SK-N-SH (cell line): ENCODE data around the gene APP. TPM values are rescaled to one million over a fixed set of nuclear protein-coding genes. Genes with fewer than 3 reads are reported as not detected.

Source experiments
- CTCF ChIA-PET: fragments of 300-600, 350-600 bp; formaldehyde crosslinking; extraction: SDS; loops from one replicate; lab custom pipeline; 2021; lab: Yijun Ruan, JAX
- POLR2A ChIA-PET: fragments of 350-600 bp; sonication (Branson Sonifier 250); formaldehyde crosslinking; extraction: SDS; loops from one replicate; lab custom pipeline; 2020; ENCODE audit warnings: antibody characterized with exemption, inconsistent platforms; lab: Yijun Ruan, JAX
- DNase-seq: peaks from one replicate; pipeline ENCODE4 v3.0.0; 2012
- H2AFZ ChIP-seq: fragments of 200-600 bp; sonication (generic); 2 replicates; pipeline ENCODE4 v1.8.1; 2016; ENCODE audit warnings: antibody characterized with exemption, mild to moderate bottlenecking, low read depth
- H3F3A ChIP-seq: fragments of 200-600 bp; sonication (generic); replicated peaks from 2 replicates; pipeline ENCODE3; 2016; ENCODE audit warnings: antibody characterized with exemption, mild to moderate bottlenecking; ENCODE audit not compliant: insufficient read depth
- H3K27ac ChIP-seq, 2 experiments: fragments of 200-500 bp in 1 of 2; fragments of 200-600 bp in 1 of 2; sonication (Bioruptor generic) in 1 of 2; sonication (generic), shearing (Covaris generic) in 1 of 2; 2 replicates each; pipeline versions ENCODE4 v1.5.1 to v1.6.1; 2014 to 2016; ENCODE audit warnings: low read depth in 2 of 2, inconsistent platforms in 1 of 2, low read length in 1 of 2, mild to moderate bottlenecking in 1 of 2, mixed read lengths in 1 of 2
- H3K27me3 ChIP-seq: fragments of 200-600 bp; sonication (generic), shearing (Covaris generic); 2 replicates; pipeline ENCODE4 v1.6.1; 2016; ENCODE audit warnings: mixed run types; ENCODE audit not compliant: insufficient read depth
- H3K36me3 ChIP-seq, 2 experiments: fragments of 200-500 bp in 1 of 2; fragments of 200-600 bp in 1 of 2; sonication (Bioruptor generic) in 1 of 2; sonication (generic) in 1 of 2; replicated peaks in 1 of 2; 2 replicates each; pipeline versions ENCODE3 to v1.5.1; 2014 to 2016; ENCODE audit warnings: low read length in 1 of 2, mild to moderate bottlenecking in 1 of 2; ENCODE audit not compliant: insufficient read depth in 2 of 2, control insufficient read depth in 1 of 2
- H3K4me1 ChIP-seq, 2 experiments: fragments of 200-500 bp in 1 of 2; fragments of 200-600 bp in 1 of 2; sonication (Bioruptor generic) in 1 of 2; sonication (generic), shearing (Covaris generic) in 1 of 2; 2 replicates each; pipeline versions ENCODE4 v1.5.1 to v1.6.1; 2014 to 2016; ENCODE audit warnings: low read depth in 1 of 2, low read length in 1 of 2, mixed run types in 1 of 2; ENCODE audit not compliant: insufficient read depth in 2 of 2, control insufficient read depth in 1 of 2
- H3K4me2 ChIP-seq: fragments of 200-600 bp; sonication (generic), shearing (Covaris generic); 2 replicates; pipeline ENCODE4 v1.6.1; 2017; ENCODE audit warnings: mixed run types
- H3K4me3 ChIP-seq, 2 experiments: fragments of 200-500 bp in 1 of 2; fragments of 200-600 bp in 1 of 2; sonication (Bioruptor generic) in 1 of 2; sonication (generic), shearing (Covaris generic) in 1 of 2; 2 replicates each; pipeline versions ENCODE4 v1.5.1 to v1.8.1; 2014 to 2016; ENCODE audit warnings: low read depth in 2 of 2, inconsistent platforms in 1 of 2, low read length in 1 of 2, mild to moderate bottlenecking in 1 of 2, mixed read lengths in 1 of 2, moderate library complexity in 1 of 2
- H3K79me2 ChIP-seq: fragments of 200-600 bp; sonication (generic); 2 replicates; pipeline ENCODE4 v1.8.1; 2017; ENCODE audit warnings: mild to moderate bottlenecking; ENCODE audit not compliant: insufficient read depth
- H3K9ac ChIP-seq: fragments of 200-600 bp; sonication (generic); 2 replicates; pipeline ENCODE4 v1.6.1; 2017; ENCODE audit warnings: mixed run types
- H3K9me2 ChIP-seq: fragments of 200-600 bp; sonication (generic); 2 replicates; pipeline ENCODE4 v1.6.1; 2017; ENCODE audit warnings: mixed run types
- H3K9me3 ChIP-seq: fragments of 200-600 bp; sonication (generic); 2 replicates; pipeline ENCODE4 v1.6.1; 2017; ENCODE audit warnings: mixed run types, mild to moderate bottlenecking, moderate library complexity
- H4K20me1 ChIP-seq: fragments of 200-600 bp; sonication (generic); 2 replicates; pipeline ENCODE4 v1.6.1; 2017; ENCODE audit warnings: mild to moderate bottlenecking, mixed run types; ENCODE audit not compliant: insufficient read depth
- CHD2 ChIP-seq: fragments of 150-350 bp; IDR thresholded peaks from 2 replicates; pipeline ENCODE4 v1.6.1; 2018; ENCODE audit warnings: low read length; ENCODE audit not compliant: partially characterized antibody
- POLR2AphosphoS5 ChIP-seq: IDR thresholded peaks from 2 replicates; pipeline ENCODE4 v1.6.1; 2012; ENCODE audit warnings: low read depth, low read length
- RAD21 ChIP-seq: IDR thresholded peaks from 2 replicates; pipeline ENCODE4 v1.6.1; 2012; ENCODE audit warnings: mild to moderate bottlenecking, low read length
- RCOR1 ChIP-seq: fragments of 150-350 bp; IDR thresholded peaks from 2 replicates; pipeline ENCODE4 v1.6.1; 2017; ENCODE audit warnings: antibody characterized with exemption, low read length
- RXRA ChIP-seq: IDR thresholded peaks from 2 replicates; pipeline ENCODE4 v1.4.0; 2012; ENCODE audit warnings: low read depth, mild to moderate bottlenecking, borderline replicate concordance
- WGBS: methylation state at CpG from one replicate; pipeline ENCODE4 v1.1.6; 2017; ENCODE audit warnings: low lambda C conversion rate; 5-methylcytosine and 5-hydroxymethylcytosine counted together
- polyA plus RNA-seq, 3 experiments: library from polyadenylated mRNA; depleted of rRNA; stranded (reverse); fragments of >200 nt; gene quantifications; 2 replicates each; pipeline ENCODE4 v1.2.3, GENCODE V29; 2012
- TF ChIP-seq, protein P1 (sequence below): IDR thresholded peaks from 2 replicates; pipeline ENCODE4 v1.4.0; 2012; ENCODE audit warnings: low read depth, borderline replicate concordance
- TF ChIP-seq, protein P2 (sequence below): IDR thresholded peaks from 2 replicates; pipeline ENCODE4; 2012

Gene APP
- polyA plus RNA-seq, 1 of the 3 experiments (the other 2 are of a cell fraction), result 780 TPM

- no peaks in the 10 kb centered on the region for H3K27me3 ChIP-seq
- peaks cover 6% of the 10 kb centered on the region for H4K20me1 ChIP-seq
- WGBS, result 96% methylated on average over 5 of the region's 6 CpGs
- H3K4me1 ChIP-seq, result peaks cover 7 to 14% of the 10 kb centered on the region in 2 experiments; a peak in 3 of 4 replicates
- CTCF ChIA-PET, result no interaction called here
- H3K9me2 ChIP-seq, result no peaks in the 10 kb centered on the region
- H3K36me3 ChIP-seq, result no peaks in the 10 kb centered on the region
- no peak overlapping the region for H2AFZ ChIP-seq
- POLR2A ChIA-PET, result no interaction called here
- no peak overlapping the region for H3K4me3 ChIP-seq
- peaks cover 87% of the 10 kb centered on the region for H3K79me2 ChIP-seq
- TF ChIP-seq CHD2, result no peak
- H3K4me2 ChIP-seq, result no peak overlapping the region
- H3K9ac ChIP-seq, result no peak overlapping the region
- no peaks in the 10 kb centered on the region for H3F3A ChIP-seq
- H3K27ac ChIP-seq, result no peak overlapping the region
- H3K9me3 ChIP-seq, result no peaks in the 10 kb centered on the region
- no peak for DNase-seq
Observed at GRCh38 chr21:26064506-26064905, 106.1 kb downstream of the APP start.

DNA sequence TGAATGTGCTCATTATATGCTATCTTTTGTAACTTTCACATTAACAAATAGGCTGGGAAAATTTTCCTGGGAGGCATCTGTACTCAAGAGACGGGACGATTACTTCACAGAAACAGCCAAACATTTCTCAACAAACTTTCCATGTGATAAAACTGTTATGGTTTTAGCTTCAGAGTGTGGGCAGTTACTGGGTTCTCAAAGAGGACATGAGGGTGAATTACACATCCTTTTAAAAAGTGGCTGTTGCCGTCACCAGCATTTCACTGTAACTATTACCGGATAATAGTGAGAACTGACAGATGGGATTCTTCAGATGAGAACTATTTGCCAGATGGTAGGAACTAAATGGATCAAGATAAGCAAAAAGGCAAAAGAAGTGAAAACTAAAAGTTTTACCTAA is 109.1 kb downstream of the APP start:
- 98% methylated on average over 4 of the region's 4 CpGs for WGBS
- no peak for DNase-seq
- no peak overlapping the region for H3K4me3 ChIP-seq

More for the DNA sequence above, 109.1 kb downstream of the APP start:
- CTCF ChIA-PET, result no interaction called here
- POLR2A ChIA-PET, result no interaction called here
- no peaks in the 10 kb centered on the region for H3K9me2 ChIP-seq
- peaks cover 6% of the 10 kb centered on the region for H4K20me1 ChIP-seq
- no peak overlapping the region for H3K27ac ChIP-seq
- H3K27me3 ChIP-seq, result no peaks in the 10 kb centered on the region
- H3K36me3 ChIP-seq, result no peaks in the 10 kb centered on the region
- TF ChIP-seq RXRA (no peak), POLR2AphosphoS5 (no peak), RCOR1 (no peak), RAD21 (no peak)
- TF ChIP-seq, protein P1, sequence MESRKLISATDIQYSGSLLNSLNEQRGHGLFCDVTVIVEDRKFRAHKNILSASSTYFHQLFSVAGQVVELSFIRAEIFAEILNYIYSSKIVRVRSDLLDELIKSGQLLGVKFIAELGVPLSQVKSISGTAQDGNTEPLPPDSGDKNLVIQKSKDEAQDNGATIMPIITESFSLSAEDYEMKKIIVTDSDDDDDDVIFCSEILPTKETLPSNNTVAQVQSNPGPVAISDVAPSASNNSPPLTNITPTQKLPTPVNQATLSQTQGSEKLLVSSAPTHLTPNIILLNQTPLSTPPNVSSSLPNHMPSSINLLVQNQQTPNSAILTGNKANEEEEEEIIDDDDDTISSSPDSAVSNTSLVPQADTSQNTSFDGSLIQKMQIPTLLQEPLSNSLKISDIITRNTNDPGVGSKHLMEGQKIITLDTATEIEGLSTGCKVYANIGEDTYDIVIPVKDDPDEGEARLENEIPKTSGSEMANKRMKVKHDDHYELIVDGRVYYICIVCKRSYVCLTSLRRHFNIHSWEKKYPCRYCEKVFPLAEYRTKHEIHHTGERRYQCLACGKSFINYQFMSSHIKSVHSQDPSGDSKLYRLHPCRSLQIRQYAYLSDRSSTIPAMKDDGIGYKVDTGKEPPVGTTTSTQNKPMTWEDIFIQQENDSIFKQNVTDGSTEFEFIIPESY, result no peak
- TF ChIP-seq, protein P2, sequence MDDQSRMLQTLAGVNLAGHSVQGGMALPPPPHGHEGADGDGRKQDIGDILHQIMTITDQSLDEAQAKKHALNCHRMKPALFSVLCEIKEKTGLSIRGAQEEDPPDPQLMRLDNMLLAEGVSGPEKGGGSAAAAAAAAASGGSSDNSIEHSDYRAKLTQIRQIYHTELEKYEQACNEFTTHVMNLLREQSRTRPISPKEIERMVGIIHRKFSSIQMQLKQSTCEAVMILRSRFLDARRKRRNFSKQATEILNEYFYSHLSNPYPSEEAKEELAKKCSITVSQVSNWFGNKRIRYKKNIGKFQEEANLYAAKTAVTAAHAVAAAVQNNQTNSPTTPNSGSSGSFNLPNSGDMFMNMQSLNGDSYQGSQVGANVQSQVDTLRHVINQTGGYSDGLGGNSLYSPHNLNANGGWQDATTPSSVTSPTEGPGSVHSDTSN, result no peak
- no peak overlapping the region for H2AFZ ChIP-seq
- H3K79me2 ChIP-seq, result peaks cover 75% of the 10 kb centered on the region
- no peaks in the 10 kb centered on the region for H3K9me3 ChIP-seq
- H3K4me1 ChIP-seq, result peaks cover 5 to 6% of the 10 kb centered on the region in 2 experiments; a peak in 2 of 4 replicates
- no peak overlapping the region for H3K9ac ChIP-seq
- H3F3A ChIP-seq, result no peaks in the 10 kb centered on the region
- no peak overlapping the region for H3K4me2 ChIP-seq
